Renal cortical epithelial cell (primary cell): ENCODE measurements around the gene TENT5A. TPM values are rescaled to one million over a fixed set of nuclear protein-coding genes. Genes with fewer than 3 reads are reported as not detected.
"Not testable (repeated sequence)": the region's sequence is repeated elsewhere in the genome, so short reads cannot be mapped to it uniquely, and the experiment has no call there.

Experiments
- DNase-seq: peaks from one replicate; pipeline ENCODE4 v3.0.0-alpha.2; 2011; ENCODE audit warnings: low read depth
- total RNA-seq: library from RNA; depleted of rRNA; stranded (reverse); fragments of >200 nt; gene quantifications from 2 replicates; pipeline ENCODE4 v1.2.3, GENCODE V29; 2014

The TENT5A gene
- total RNA-seq, 1 donor from 2014 or later = 7.3 TPM

GRCh38 chr6:81750681-81751387 is 1.6 kb downstream of the TENT5A start:
- no peak for DNase-seq

GRCh38 chr6:81750200-81750599 is 2.3 kb downstream of the TENT5A start:
- DNase-seq = no peak

- no peak for DNase-seq
These were observed 2.8 kb downstream of the TENT5A start for GRCh38 chr6:81749707-81750106.

- DNase-seq = no peak
These were observed 3.5 kb downstream of the TENT5A start for GRCh38 chr6:81748994-81749393.

GRCh38 chr6:81747327-81747726 is 5.2 kb downstream of the TENT5A start:
- DNase-seq = no peak

GRCh38 chr6:81744131-81744530 is 8.3 kb downstream of the TENT5A start:
- no peak for DNase-seq

GRCh38 chr6:81743649-81744048 is 8.8 kb downstream of the TENT5A start:
- no peak for DNase-seq

GRCh38 chr6:81741689-81742088 is 10.8 kb downstream of the TENT5A start:
- no peak for DNase-seq

- not testable (repeated sequence) for DNase-seq
These were observed 11.9 kb downstream of the TENT5A start for GRCh38 chr6:81740591-81740990.

GRCh38 chr6:81739230-81740195 is 13.0 kb downstream of the TENT5A start:
- no peak for DNase-seq

- DNase-seq = no peak
These were observed 16.1 kb downstream of the TENT5A start for GRCh38 chr6:81736428-81736827.

- DNase-seq = peak; percentile 47
These were observed 16.6 kb downstream of the TENT5A start for GRCh38 chr6:81735756-81736380.

- no peak for DNase-seq
These were observed 17.9 kb downstream of the TENT5A start for GRCh38 chr6:81734500-81735150.

- DNase-seq = peak; percentile 29
These were observed 18.4 kb downstream of the TENT5A start for GRCh38 chr6:81734081-81734480.

- no peak for DNase-seq
These were observed 20.7 kb downstream of the TENT5A start for GRCh38 chr6:81731814-81732213.

GRCh38 chr6:81727876-81728517 is 24.5 kb downstream of the TENT5A start:
- DNase-seq = no peak

GRCh38 chr6:81725127-81725526 is 27.4 kb downstream of the TENT5A start:
- DNase-seq = no peak

GRCh38 chr6:81722506-81723223 is 29.8 kb downstream of the TENT5A start:
- DNase-seq = no peak

GRCh38 chr6:81720427-81720826 is 32.1 kb downstream of the TENT5A start:
- no peak for DNase-seq

GRCh38 chr6:81718126-81718525 is 34.4 kb downstream of the TENT5A start:
- no peak for DNase-seq

GRCh38 chr6:81714684-81715083 is 37.8 kb downstream of the TENT5A start:
- no peak for DNase-seq
